ENCODE results near the gene EXOC4. TPM values are rescaled to one million over a fixed set of nuclear protein-coding genes. Genes with fewer than 3 reads are reported as not detected.

The EXOC4 gene
- total and polyA plus RNA-seq, 2 of the 8 experiments (the other 6 are each of a cell fraction or from before 2014, with no cell fraction given), result 27.0 to 67.3 TPM

GRCh38 chr7:133530682-133531081 is 277.8 kb downstream of the EXOC4 start:
- WGBS, 2 experiments (ENCODE audit: extremely low coverage in 1 of 2, insufficient coverage in 1 of 2, insufficient read length in 1 of 2, insufficient replicate concordance in 2 of 2, low coverage in 1 of 2, low lambda C conversion rate in 2 of 2, missing lambda C conversion rate in 1 of 2), result 96% methylated on average over 4 of the region's 4 CpGs; no CpG with 5 or more reads in 1 of the 2 experiments
- Histone ChIP-seq H4K91ac (replicated peaks; ENCODE audit: insufficient read length, low read length) (no peak overlapping the region), H3K9ac (replicated peaks in 1 of 4; ENCODE audit: extremely low read depth in 1 of 4, low read depth in 3 of 4, low read length in 3 of 4) (no peak overlapping the region), H3K4me2 (ENCODE audit: insufficient read depth in 1 of 2, low read depth in 2 of 2, low read length in 2 of 2) (no peak overlapping the region), H3K56ac (replicated peaks; ENCODE audit: insufficient read length, low read depth, low read length) (no peak overlapping the region), H3K23ac (ENCODE audit: insufficient read length) (no peak overlapping the region), H2BK5ac (ENCODE audit: low read depth, low read length) (no peak overlapping the region), H2AFZ (ENCODE audit: low read length) (no peak overlapping the region), H3K36me3 (ENCODE audit: control insufficient read depth in 2 of 4, insufficient read depth in 4 of 4, low read length in 3 of 4) (no peaks in the 10 kb centered on the region), H2BK12ac (ENCODE audit: low read depth, low read length) (no peak overlapping the region), H3K79me2 (ENCODE audit: control insufficient read depth in 1 of 2, insufficient read depth in 2 of 2, low read length in 2 of 2) (no peaks in the 10 kb centered on the region), H2BK15ac (ENCODE audit: low read length) (no peak overlapping the region), H3K4ac (replicated peaks; ENCODE audit: insufficient read length, low read depth, low read length) (no peak overlapping the region), H3K9me3 (ENCODE audit: insufficient read depth in 2 of 2, low read depth in 1 of 2, low read length in 1 of 2) (no peaks in the 10 kb centered on the region), H4K8ac (ENCODE audit: extremely low read depth, insufficient read depth, low read length) (no peak overlapping the region), H3K79me1 (ENCODE audit: low read depth, low read length) (no peaks in the 10 kb centered on the region), H3K18ac (ENCODE audit: extremely low read depth, low read length) (no peak overlapping the region), H4K20me1 (replicated peaks in 1 of 2; ENCODE audit: control insufficient read depth in 1 of 2, insufficient read depth in 2 of 2, low read length in 2 of 2) (no peaks in the 10 kb centered on the region), H3K23me2 (ENCODE audit: low read depth, low read length) (no peaks in the 10 kb centered on the region), H2AK5ac (ENCODE audit: low read depth, low read length) (no peak overlapping the region), H3K27me3 (replicated peaks in 1 of 4; ENCODE audit: control insufficient read depth in 3 of 4, extremely low read depth in 1 of 4, insufficient read depth in 3 of 4, low read length in 3 of 4) (no peaks in the 10 kb centered on the region), H4K5ac (ENCODE audit: insufficient read length, low read depth, low read length) (no peak overlapping the region), H3K14ac (ENCODE audit: insufficient read length) (no peak overlapping the region), H3K4me1 (replicated peaks in 1 of 4; ENCODE audit: control insufficient read depth in 3 of 4, insufficient read depth in 4 of 4, low read length in 3 of 4) (peaks cover 0 to 4% (median 0%) of the 10 kb centered on the region in 4 experiments; a peak in 3 of 7 replicates), H3K4me3 (ENCODE audit: extremely low read depth in 1 of 4, insufficient read depth in 2 of 4, low read depth in 3 of 4, low read length in 4 of 4) (no peak overlapping the region), H2BK20ac (ENCODE audit: low read length) (no peak overlapping the region), H3K27ac (ENCODE audit: low read depth, low read length) (no peak overlapping the region), H2BK120ac (replicated peaks; ENCODE audit: low read depth, low read length) (no peak overlapping the region)
- no peak for DNase-seq (ENCODE audit: low read depth in 1 of 2, low spot score in 2 of 2)
- TF ChIP-seq KDM5A (IDR thresholded peaks at IDR 0.05; ENCODE audit: low read length), result no peak
- TF ChIP-seq ASH2L (IDR thresholded peaks at IDR 0.05; ENCODE audit: low read length), result no peak
- no peak for FAIRE-seq
- ChIA-PET POLR2A (ENCODE audit: partially characterized antibody) (no interaction called here), CTCF (ENCODE audit: partially characterized antibody) (no interaction called here)
